Astrocyte (in vitro differentiated cells and primary cell): ENCODE data around the gene BCAS1. TPM values are rescaled to one million over a fixed set of nuclear protein-coding genes. Genes with fewer than 3 reads are reported as not detected.

Experiments used
- DNase-seq: peaks from one replicate; pipeline ENCODE4 v3.0.0-alpha.2; 2010; ENCODE audit warnings: low read depth
- FAIRE-seq: peaks from 2 replicates; lab custom pipeline; 2011; peaks lifted over from hg19 to GRCh38; lab: Jason Lieb, UNC
- H2AFZ ChIP-seq: 2 replicates; pipeline ENCODE4 v1.6.0; 2012; ENCODE audit warnings: low read depth, low read length, inconsistent platforms
- H3K27ac ChIP-seq: 2 replicates; pipeline ENCODE4 v1.5.1; 2011; ENCODE audit warnings: low read depth, low read length, inconsistent platforms
- H3K27me3 ChIP-seq: 2 replicates; pipeline ENCODE4 v1.6.0; 2011; ENCODE audit warnings: low read length, inconsistent platforms; ENCODE audit not compliant: insufficient read depth
- H3K36me3 ChIP-seq: 2 replicates; pipeline ENCODE4 v1.5.1; 2011; ENCODE audit warnings: low read length, inconsistent platforms; ENCODE audit not compliant: insufficient read depth
- H3K4me1 ChIP-seq: 2 replicates; pipeline ENCODE4 v1.5.1; 2011; ENCODE audit warnings: low read length, inconsistent platforms; ENCODE audit not compliant: insufficient read depth
- H3K4me2 ChIP-seq: 2 replicates; pipeline ENCODE4 v1.6.0; 2012; ENCODE audit warnings: low read length, inconsistent platforms
- H3K4me3 ChIP-seq: 2 replicates; pipeline ENCODE4 v1.5.1; 2011; ENCODE audit warnings: low read depth, mild to moderate bottlenecking, low read length, inconsistent platforms; ENCODE audit not compliant: insufficient read depth
- H3K79me2 ChIP-seq: 2 replicates; pipeline ENCODE4 v1.6.0; 2012; ENCODE audit warnings: mild to moderate bottlenecking, low read length, inconsistent platforms; ENCODE audit not compliant: insufficient read depth
- H3K9ac ChIP-seq: 2 replicates; pipeline ENCODE4 v1.6.0; 2012; ENCODE audit warnings: mild to moderate bottlenecking, low read length, inconsistent platforms
- H3K9me3 ChIP-seq: 2 replicates; pipeline ENCODE4 v1.5.1; 2012; ENCODE audit warnings: low read depth, mild to moderate bottlenecking, low read length, inconsistent platforms; ENCODE audit not compliant: insufficient read depth
- H4K20me1 ChIP-seq: 2 replicates; pipeline ENCODE4 v1.6.0; 2012; ENCODE audit warnings: low read length, inconsistent platforms; ENCODE audit not compliant: insufficient read depth
- H3K27ac Mint-ChIP-seq: one replicate; pipeline ENCODE4 v1.8.0; 2021; ENCODE audit warnings: mild to moderate bottlenecking, mixed read lengths; ENCODE audit not compliant: unreplicated experiment
- H3K27me3 Mint-ChIP-seq: one replicate; pipeline ENCODE4 v1.8.0; 2021; ENCODE audit warnings: low read depth, mixed read lengths; ENCODE audit not compliant: unreplicated experiment
- H3K36me3 Mint-ChIP-seq: one replicate; pipeline ENCODE4 v1.8.0; 2021; ENCODE audit warnings: low read depth, mixed read lengths; ENCODE audit not compliant: unreplicated experiment
- H3K4me1 Mint-ChIP-seq: one replicate; pipeline ENCODE4 v1.8.0; 2021; ENCODE audit warnings: low read depth, mixed read lengths; ENCODE audit not compliant: unreplicated experiment
- H3K4me3 Mint-ChIP-seq: one replicate; pipeline ENCODE4 v1.8.0; 2021; ENCODE audit warnings: mild to moderate bottlenecking, moderate library complexity, mixed read lengths; ENCODE audit not compliant: unreplicated experiment
- H3K9me3 Mint-ChIP-seq: one replicate; pipeline ENCODE4 v1.8.0; 2021; ENCODE audit warnings: mild to moderate bottlenecking, mixed read lengths; ENCODE audit not compliant: unreplicated experiment
- CTCF ChIP-seq: IDR thresholded peaks from 2 replicates; pipeline ENCODE4 v1.5.1; 2011; ENCODE audit warnings: low read depth, mild to moderate bottlenecking, inconsistent platforms, low read length, moderate library complexity; ENCODE audit not compliant: insufficient read depth
- EZH2 ChIP-seq: IDR thresholded peaks from 2 replicates; pipeline ENCODE4 v1.6.1; 2012; ENCODE audit warnings: mild to moderate bottlenecking, low read length, inconsistent platforms; ENCODE audit not compliant: insufficient read depth
- total RNA-seq: library from RNA; stranded (reverse); gene quantifications from 2 replicates; pipeline ENCODE4 v1.2.1, GENCODE V29; 2021

Gene BCAS1
- total RNA-seq, 1 donor from 2014 or later = not detected

DNA sequence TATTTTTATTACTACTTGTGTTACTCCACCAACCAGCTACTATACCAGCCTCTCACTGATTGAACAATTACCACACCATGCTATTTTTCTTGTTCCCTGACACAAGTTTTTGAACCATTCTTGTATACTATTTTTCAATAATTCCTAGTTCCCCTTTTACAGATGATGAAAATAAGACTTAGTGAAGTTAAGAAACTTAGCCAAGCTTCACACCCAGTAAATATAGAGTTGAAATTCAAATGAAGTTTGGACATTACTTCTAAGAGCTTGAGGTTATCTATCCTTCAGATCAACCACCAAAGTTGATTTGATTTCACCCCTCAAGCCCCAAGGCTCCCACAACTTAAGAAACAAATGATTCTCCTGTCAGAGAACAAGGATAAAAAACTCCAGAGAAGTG, 13.1 kb upstream of the BCAS1 start:
- H3K4me3 Mint-ChIP-seq = no peak overlapping the region
- no peaks in the 10 kb centered on the region for H3K9me3 ChIP-seq
- no peak overlapping the region for H3K27ac Mint-ChIP-seq
- H3K27me3 Mint-ChIP-seq = no peaks in the 10 kb centered on the region
- H3K79me2 ChIP-seq = no peaks in the 10 kb centered on the region
- no peak overlapping the region for H3K27ac ChIP-seq
- no peaks in the 10 kb centered on the region for H3K4me1 ChIP-seq
- DNase-seq (no peak), FAIRE-seq (no peak)
- H3K27me3 ChIP-seq = no peaks in the 10 kb centered on the region
- H3K9me3 Mint-ChIP-seq = no peaks in the 10 kb centered on the region
- no peak overlapping the region for H3K4me2 ChIP-seq
- no peak overlapping the region for H2AFZ ChIP-seq
- TF ChIP-seq EZH2 = no peak
- no peak for TF ChIP-seq CTCF
- H3K4me1 Mint-ChIP-seq = peaks cover 8% of the 10 kb centered on the region
- no peak overlapping the region for H3K4me3 ChIP-seq
- no peaks in the 10 kb centered on the region for H3K36me3 Mint-ChIP-seq
- no peaks in the 10 kb centered on the region for H4K20me1 ChIP-seq
- H3K36me3 ChIP-seq = no peaks in the 10 kb centered on the region
- H3K9ac ChIP-seq = no peak overlapping the region

DNA sequence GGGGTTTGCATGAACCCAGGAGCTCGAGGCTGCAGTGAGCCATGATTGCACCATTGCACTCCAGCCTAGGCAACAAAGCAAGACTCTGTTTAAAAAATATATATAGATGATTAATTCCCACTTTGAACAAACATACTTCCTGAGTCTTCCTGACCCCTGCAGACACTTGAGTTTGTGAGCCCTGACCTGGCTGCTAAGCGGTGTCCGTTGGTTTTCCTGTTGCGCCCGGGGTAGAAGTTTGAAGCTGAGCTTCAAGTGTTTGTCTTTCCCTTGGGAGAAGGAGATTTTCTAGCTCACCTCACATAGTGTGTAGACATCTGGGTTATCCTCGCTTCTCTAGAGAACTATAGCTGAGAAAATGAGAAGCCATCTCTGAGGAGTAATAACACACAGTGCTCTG, 11.7 kb upstream of the BCAS1 start:
- Histone ChIP-seq H3K9me3 (no peaks in the 10 kb centered on the region), H3K27me3 (no peaks in the 10 kb centered on the region), H3K4me2 (no peak overlapping the region), H3K79me2 (no peaks in the 10 kb centered on the region), H3K4me3 (no peak overlapping the region), H3K36me3 (no peaks in the 10 kb centered on the region), H3K9ac (no peak overlapping the region), H3K4me1 (no peaks in the 10 kb centered on the region), H3K27ac (no peak overlapping the region), H4K20me1 (no peaks in the 10 kb centered on the region), H2AFZ (no peak overlapping the region)
- no peak overlapping the region for H3K4me3 Mint-ChIP-seq
- H3K27ac Mint-ChIP-seq = no peak overlapping the region
- no peaks in the 10 kb centered on the region for H3K9me3 Mint-ChIP-seq
- H3K27me3 Mint-ChIP-seq = no peaks in the 10 kb centered on the region
- DNase-seq (no peak), FAIRE-seq (no peak)
- H3K4me1 Mint-ChIP-seq = peaks cover 4% of the 10 kb centered on the region
- no peaks in the 10 kb centered on the region for H3K36me3 Mint-ChIP-seq
- TF ChIP-seq CTCF = no peak
- no peak for TF ChIP-seq EZH2

- FAIRE-seq = no peak
- Histone ChIP-seq H3K36me3 (no peaks in the 10 kb centered on the region), H3K27ac (no peak overlapping the region), H3K4me3 (no peak overlapping the region), H3K4me1 (no peaks in the 10 kb centered on the region), H2AFZ (no peak overlapping the region), H3K79me2 (no peaks in the 10 kb centered on the region), H3K27me3 (no peaks in the 10 kb centered on the region), H4K20me1 (no peaks in the 10 kb centered on the region), H3K9ac (no peak overlapping the region), H3K9me3 (no peaks in the 10 kb centered on the region), H3K4me2 (no peak overlapping the region)
- Mint-ChIP-seq H3K27ac (no peak overlapping the region), H3K36me3 (no peaks in the 10 kb centered on the region), H3K27me3 (peaks cover 7% of the 10 kb centered on the region), H3K9me3 (no peaks in the 10 kb centered on the region), H3K4me1 (no peaks in the 10 kb centered on the region), H3K4me3 (no peak overlapping the region)
- no peak for DNase-seq
- TF ChIP-seq EZH2 = no peak
- no peak for TF ChIP-seq CTCF
These were observed 9.3 kb upstream of the BCAS1 start for GRCh38 chr20:54079652-54080051.
